GM20431 (cell line): ENCODE measurements around the gene TNFRSF13B.

Source experiments
- in situ Hi-C: fragments of 300-500 bp; cut with MseI, MboI; formaldehyde crosslinking; loops from one replicate; pipeline ENCODE4 v1.15.0; 2020; ENCODE audit warnings: low sequenced_read_pairs; ENCODE audit not compliant: unreplicated experiment

The TNFRSF13B gene

GRCh38 chr17:16889088-16889465, 82.8 kb downstream of the TNFRSF13B start:
- in situ Hi-C loops, result no loop called here
